ENCODE data around the gene GNAL.
"Not testable (repeated sequence)": the region's sequence is repeated elsewhere in the genome, so short reads cannot be mapped to it uniquely, and the experiment has no call there.

The GNAL gene

GRCh38 chr18:11908182-11909060 is 219.4 kb downstream of the GNAL start, which contains the start of gene MPPE1:
Gene MPPE1, minus strand, starts transcription at chr18:11908317. Its CDS starts 11,053 bp downstream, at chr18:11897264.
- peak; percentile 87 for DNase-seq (ENCODE audit: low read depth)

GRCh38 chr18:11909061-11909455 is 220.0 kb downstream of the GNAL start:
- no peak for DNase-seq (ENCODE audit: low read depth)

- no peak for DNase-seq (ENCODE audit: low read depth)
Measured at GRCh38 chr18:11909591-11910026, 220.5 kb downstream of the GNAL start.

GRCh38 chr18:11916880-11917279 is 227.8 kb downstream of the GNAL start:
- DNase-seq (ENCODE audit: low read depth): not testable (repeated sequence)

- not testable (repeated sequence) for DNase-seq (ENCODE audit: low read depth)
Measured at GRCh38 chr18:11919522-11919921, 230.5 kb downstream of the GNAL start.

GRCh38 chr18:11923450-11923849 is 234.4 kb downstream of the GNAL start:
- no peak for DNase-seq (ENCODE audit: low read depth)

GRCh38 chr18:11925800-11926481 is 236.9 kb downstream of the GNAL start:
- no peak for DNase-seq (ENCODE audit: low read depth)

GRCh38 chr18:11927497-11927896 is 238.4 kb downstream of the GNAL start:
- DNase-seq (ENCODE audit: low read depth): no peak

- no peak for DNase-seq (ENCODE audit: low read depth)
Measured at GRCh38 chr18:11932393-11932792, 243.3 kb downstream of the GNAL start.

Data from activated T-cell treated with anti-CD3 and anti-CD28 coated beads for 48 hours (primary cell).